ENCODE measurements around the gene TAS1R3.

Gene TAS1R3

DNA sequence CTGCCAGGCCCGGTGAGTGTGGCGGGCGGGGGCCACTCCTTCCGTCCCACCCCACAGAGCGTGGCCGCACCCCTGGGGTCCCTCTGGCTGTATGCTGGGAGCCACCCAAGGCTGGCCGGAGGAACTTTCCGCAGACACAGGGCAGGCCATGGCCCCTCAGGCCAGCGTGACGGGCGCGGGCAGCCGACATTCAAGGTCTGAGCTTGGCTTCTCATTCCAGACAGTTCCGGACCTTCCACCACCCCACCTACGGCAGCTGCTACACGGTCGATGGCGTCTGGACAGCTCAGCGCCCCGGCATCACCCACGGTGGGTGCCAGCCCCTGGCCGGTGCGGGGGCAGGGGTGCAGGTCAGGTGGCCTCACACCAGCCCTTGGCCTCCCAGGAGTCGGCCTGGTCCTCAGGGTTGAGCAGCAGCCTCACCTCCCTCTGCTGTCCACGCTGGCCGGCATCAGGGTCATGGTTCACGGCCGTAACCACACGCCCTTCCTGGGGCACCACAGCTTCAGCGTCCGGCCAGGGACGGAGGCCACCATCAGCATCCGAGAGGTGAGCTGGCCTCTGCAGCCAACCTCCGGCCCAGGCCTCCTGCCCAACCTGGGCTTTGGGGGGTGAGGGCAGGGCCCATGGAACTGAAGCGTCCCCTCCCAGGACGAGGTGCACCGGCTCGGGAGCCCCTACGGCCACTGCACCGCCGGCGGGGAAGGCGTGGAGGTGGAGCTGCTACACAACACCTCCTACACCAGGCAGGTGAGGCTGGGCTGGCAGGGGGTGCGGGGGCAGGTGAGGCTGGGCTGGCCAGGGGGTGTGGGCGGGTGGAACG is 43.6 kb upstream of the TAS1R3 start:
- Histone ChIP-seq H3K4me2 (ENCODE audit: low read length) (no peak overlapping the region), H3K9me3 (ENCODE audit: control insufficient read depth, low read length) (no peaks in the 10 kb centered on the region), H3K9ac (no peak overlapping the region), H3K27ac (no peak overlapping the region), H3K4me3 (ENCODE audit: low read depth, low read length) (no peak overlapping the region), H3K27me3 (ENCODE audit: control insufficient read depth, insufficient read depth, low read length) (no peaks in the 10 kb centered on the region), H3K36me3 (ENCODE audit: control insufficient read depth, insufficient read depth, low read length) (no peaks in the 10 kb centered on the region), H3K4me1 (no peaks in the 10 kb centered on the region), H3K79me2 (no peaks in the 10 kb centered on the region), H2AFZ (no peak overlapping the region)
- no peak for TF ChIP-seq CTCF (IDR thresholded peaks at IDR 0.05)

- H2AFZ ChIP-seq = no peak overlapping the region
- no peaks in the 10 kb centered on the region for H3K27me3 ChIP-seq (ENCODE audit: control insufficient read depth, insufficient read depth, low read length)
- H3K27ac ChIP-seq = no peak overlapping the region
- H3K4me1 ChIP-seq = no peaks in the 10 kb centered on the region
- H3K9me3 ChIP-seq (ENCODE audit: control insufficient read depth, low read length) = no peaks in the 10 kb centered on the region
- no peak overlapping the region for H3K4me3 ChIP-seq (ENCODE audit: low read depth, low read length)
- peak; percentile 57 for TF ChIP-seq CTCF (IDR thresholded peaks at IDR 0.05)
- H3K9ac ChIP-seq = no peak overlapping the region
- H3K36me3 ChIP-seq (ENCODE audit: control insufficient read depth, insufficient read depth, low read length) = no peaks in the 10 kb centered on the region
- no peak overlapping the region for H3K4me2 ChIP-seq (ENCODE audit: low read length)
- H3K79me2 ChIP-seq = no peaks in the 10 kb centered on the region
These were observed 40.8 kb upstream of the TAS1R3 start for GRCh38 chr1:1290238-1290731.

- H3K4me3 ChIP-seq (ENCODE audit: low read depth, low read length) = no peak overlapping the region
- no peaks in the 10 kb centered on the region for H3K27me3 ChIP-seq (ENCODE audit: control insufficient read depth, insufficient read depth, low read length)
- no peaks in the 10 kb centered on the region for H3K4me1 ChIP-seq
- no peaks in the 10 kb centered on the region for H3K36me3 ChIP-seq (ENCODE audit: control insufficient read depth, insufficient read depth, low read length)
- H3K4me2 ChIP-seq (ENCODE audit: low read length) = no peak overlapping the region
- H3K9ac ChIP-seq = no peak overlapping the region
- no peaks in the 10 kb centered on the region for H3K9me3 ChIP-seq (ENCODE audit: control insufficient read depth, low read length)
- H3K27ac ChIP-seq = no peak overlapping the region
- no peak overlapping the region for H2AFZ ChIP-seq
- no peaks in the 10 kb centered on the region for H3K79me2 ChIP-seq
- no peak for TF ChIP-seq CTCF (IDR thresholded peaks at IDR 0.05)
These were observed 40.0 kb upstream of the TAS1R3 start for GRCh38 chr1:1291023-1291528.

GRCh38 chr1:1291548-1292441 is 39.3 kb upstream of the TAS1R3 start:
- Histone ChIP-seq H3K36me3 (ENCODE audit: control insufficient read depth, insufficient read depth, low read length) (no peaks in the 10 kb centered on the region), H3K4me1 (no peaks in the 10 kb centered on the region), H3K9ac (no peak overlapping the region), H3K27me3 (ENCODE audit: control insufficient read depth, insufficient read depth, low read length) (no peaks in the 10 kb centered on the region), H3K4me2 (ENCODE audit: low read length) (no peak overlapping the region), H3K4me3 (ENCODE audit: low read depth, low read length) (no peak overlapping the region), H3K27ac (no peak overlapping the region), H3K79me2 (no peaks in the 10 kb centered on the region), H2AFZ (no peak overlapping the region), H3K9me3 (ENCODE audit: control insufficient read depth, low read length) (no peaks in the 10 kb centered on the region)
- TF ChIP-seq CTCF (IDR thresholded peaks at IDR 0.05) = peak; percentile 55

Measured in parathyroid adenoma (tissue), 2 donors.